Esophagus squamous epithelium (tissue), 4 donors: Measurements from ENCODE around the gene ZC3H13.

ENCODE experiments used
- CTCF ChIP-seq, 6 experiments: fragments of 450-650 bp in 4 of 6; fragments of 200-600 bp in 2 of 6; sonication (generic) in 2 of 6; IDR thresholded peaks; one replicate each; pipeline ENCODE4 v1.5.1; 2016 to 2019; ENCODE audit warnings: antibody characterized with exemption in 6 of 6, mild to moderate bottlenecking in 4 of 6, moderate library complexity in 4 of 6
- POLR2A ChIP-seq, 4 donors: fragments of 450-650 bp; IDR thresholded peaks; one replicate each; pipeline ENCODE4 v1.6.1; 2017; ENCODE audit warnings: antibody characterized with exemption in 4 of 4, mild to moderate bottlenecking in 4 of 4, moderate library complexity in 3 of 4

DNA sequence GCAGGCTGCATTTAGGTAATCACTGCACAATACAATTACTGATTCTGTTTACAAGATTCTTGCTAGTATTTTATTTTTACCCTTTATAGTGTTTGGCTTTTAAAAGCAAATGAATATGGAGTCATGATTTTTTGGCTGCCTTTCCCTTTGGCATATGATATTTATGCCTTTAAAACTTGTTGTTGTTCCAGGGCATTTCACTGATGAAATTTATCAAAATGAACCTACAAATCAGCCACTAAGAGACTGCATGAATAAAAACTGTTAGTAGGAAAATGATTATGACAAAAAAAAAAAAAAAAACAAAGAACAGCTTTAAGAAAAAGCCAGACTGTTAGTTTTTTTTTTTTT is 49.7 kb upstream of the ZC3H13 start:
- TF ChIP-seq CTCF (IDR thresholded peaks at IDR 0.05) (no peak), POLR2A (IDR thresholded peaks at IDR 0.05) (no peak)
